Mammary epithelial cell (primary cell): ENCODE results near the gene KCNMA1.

Source experiments
- CTCF ChIP-seq, 2 donors: IDR thresholded peaks in 1 of 2; conservative IDR thresholded peaks in 1 of 2; 2 replicates each; pipeline ENCODE4 v1.5.1; 2011 to 2012; ENCODE audit warnings: inconsistent platforms in 2 of 2, low read length in 2 of 2, mild to moderate bottlenecking in 2 of 2, control low read depth in 1 of 2, low read depth in 1 of 2; ENCODE audit not compliant: insufficient read depth in 1 of 2; ENCODE audit errors: extremely low read depth in 1 of 2
- EZH2 ChIP-seq: IDR thresholded peaks from 2 replicates; pipeline ENCODE4 v1.6.1; 2012; ENCODE audit warnings: low read length, inconsistent platforms, borderline replicate concordance

GRCh38 chr10:77251297-77252013, 386.2 kb downstream of the KCNMA1 start:
- TF ChIP-seq CTCF (conservative IDR thresholded peaks at IDR 0.05 in 1 of 2, IDR thresholded peaks at IDR 0.05 in 1 of 2; ENCODE audit: extremely low read depth in 1 of 2, insufficient read depth in 1 of 2, low read depth in 1 of 2, low read length in 2 of 2) (peak; percentile 67 to 77), EZH2 (no peak)
